GM18499 (cell line): Measurements from ENCODE around the gene WLS.
A peak's percentile ranks its signal among the peaks of the same experiment; 100 is the strongest.
"Not testable (repeated sequence)": the region's sequence is repeated elsewhere in the genome, so short reads cannot be mapped to it uniquely, and the experiment has no call there.

ENCODE experiments used
- ATAC-seq: cut with Tn5 transposase; IDR thresholded peaks from one replicate; pipeline ENCODE4 v1.9.1; 2021; ENCODE audit warnings: moderate number of reproducible peaks; ENCODE audit not compliant: insufficient read depth, unreplicated experiment

WLS gene

DNA sequence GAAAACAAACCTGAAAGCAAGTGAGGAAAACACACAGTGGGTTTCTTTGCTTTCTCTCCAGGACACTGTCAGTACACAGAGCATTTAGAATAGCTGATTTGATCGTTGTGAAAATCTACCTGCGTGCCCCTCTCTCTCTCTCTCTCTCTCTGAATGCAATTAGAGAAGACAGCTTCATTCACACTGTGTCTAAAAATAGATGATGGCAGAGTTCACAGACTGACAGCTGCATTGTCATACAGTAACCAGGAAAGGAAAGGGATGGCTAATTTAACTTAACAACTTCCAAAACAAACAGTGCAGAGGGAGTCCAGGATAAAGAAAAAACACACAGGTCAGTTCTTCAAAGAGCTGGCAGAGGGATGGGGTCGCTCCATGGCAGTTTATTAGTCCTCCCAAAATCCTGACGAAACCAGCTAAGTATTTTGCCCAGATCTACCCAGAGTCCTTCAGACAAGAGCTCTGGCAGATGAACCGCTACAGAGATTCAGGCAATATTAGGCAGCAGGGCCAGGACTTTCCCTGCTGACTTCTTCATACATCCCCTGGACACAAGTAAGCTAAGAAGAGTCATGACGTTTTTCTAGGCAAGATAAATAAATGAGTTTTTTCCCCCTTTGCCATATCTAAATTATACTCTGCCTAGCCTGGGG lies 58.9 kb downstream of the WLS start:
- ATAC-seq, result no peak

DNA sequence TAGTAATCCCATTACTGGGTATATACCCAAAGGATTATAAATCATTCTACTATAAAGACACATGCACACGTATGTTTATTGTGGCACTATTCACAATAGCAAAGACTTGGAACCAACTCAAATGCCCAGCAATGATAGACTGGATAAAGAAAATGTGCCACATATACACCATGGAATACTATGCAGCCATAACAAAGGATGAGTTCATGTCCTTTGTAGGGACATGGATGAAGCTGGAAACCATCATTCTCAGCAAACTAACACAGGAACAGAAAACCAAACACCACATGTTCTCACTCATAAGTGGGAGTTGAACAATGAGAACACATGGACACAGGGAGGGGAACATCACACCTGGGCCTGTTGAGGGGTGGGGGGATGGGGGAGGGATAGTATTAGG lies 60.5 kb downstream of the WLS start:
- ATAC-seq, result not testable (repeated sequence)

DNA sequence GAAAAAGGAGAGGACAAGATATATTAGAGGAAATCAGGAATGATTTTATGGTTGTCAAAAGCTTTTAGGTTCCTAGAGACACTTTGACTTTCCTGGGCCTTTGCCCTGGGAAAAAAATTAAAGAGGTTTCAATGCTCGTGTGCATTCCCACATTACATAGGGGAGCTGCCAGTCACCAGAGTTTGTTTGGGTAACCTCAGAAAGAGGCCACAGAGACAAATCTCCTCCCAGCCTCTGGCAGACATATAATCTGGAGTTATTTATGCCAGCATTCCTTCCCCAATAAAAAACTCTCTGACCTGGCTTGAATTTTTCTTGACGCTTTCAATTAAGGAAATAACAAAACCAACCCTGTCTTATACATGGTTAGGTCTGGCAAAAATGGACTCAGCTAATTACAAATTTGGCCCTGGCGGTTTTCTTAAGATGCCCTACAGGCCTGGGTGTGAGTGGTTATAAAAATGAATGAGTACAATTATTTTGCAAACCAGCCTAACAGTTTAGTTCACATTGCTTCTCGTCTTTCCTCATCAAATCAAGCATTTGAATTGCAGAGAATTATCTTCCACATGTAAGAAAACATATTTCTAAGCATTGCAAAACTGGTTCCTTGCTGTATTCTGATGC lies 63.7 kb downstream of the WLS start:
- no peak for ATAC-seq

DNA sequence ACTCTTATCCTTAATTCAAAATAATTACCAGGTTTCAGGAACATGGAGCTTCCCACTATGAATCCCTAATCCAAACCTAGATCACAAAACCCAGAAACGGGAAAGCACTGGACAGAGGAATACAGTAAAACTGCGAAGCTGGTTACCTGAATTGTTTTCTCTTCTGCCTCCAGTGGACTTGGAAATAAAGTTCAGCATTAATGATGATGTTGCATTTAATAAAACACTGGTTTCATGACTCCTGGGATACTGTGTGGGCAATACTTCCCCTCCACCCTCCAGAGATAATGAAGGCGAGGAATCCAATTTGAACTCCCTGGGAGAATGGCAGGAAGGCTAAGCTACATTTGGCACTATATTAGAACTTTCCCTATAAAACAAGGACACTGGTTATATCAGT lies 65.1 kb downstream of the WLS start:
- no peak for ATAC-seq

DNA sequence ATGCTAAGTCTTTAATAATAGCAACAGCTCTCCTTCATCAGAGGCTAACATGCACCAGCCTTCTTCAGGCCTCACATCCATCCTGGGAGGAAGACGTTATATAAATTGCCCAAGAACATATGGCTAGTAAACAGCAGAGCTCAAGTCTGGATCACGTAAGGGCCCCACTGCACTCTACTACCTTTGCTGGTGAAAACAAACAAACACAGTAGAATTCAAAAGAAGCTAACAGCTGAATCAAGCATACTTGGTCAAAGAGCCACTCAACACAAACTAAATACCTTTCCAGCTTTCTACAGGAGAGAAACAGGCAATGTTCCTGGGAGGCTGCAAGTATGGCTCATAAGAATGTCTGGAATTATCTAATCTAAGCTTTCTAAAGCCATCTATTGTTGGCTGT lies 66.0 kb downstream of the WLS start:
- no peak for ATAC-seq

DNA sequence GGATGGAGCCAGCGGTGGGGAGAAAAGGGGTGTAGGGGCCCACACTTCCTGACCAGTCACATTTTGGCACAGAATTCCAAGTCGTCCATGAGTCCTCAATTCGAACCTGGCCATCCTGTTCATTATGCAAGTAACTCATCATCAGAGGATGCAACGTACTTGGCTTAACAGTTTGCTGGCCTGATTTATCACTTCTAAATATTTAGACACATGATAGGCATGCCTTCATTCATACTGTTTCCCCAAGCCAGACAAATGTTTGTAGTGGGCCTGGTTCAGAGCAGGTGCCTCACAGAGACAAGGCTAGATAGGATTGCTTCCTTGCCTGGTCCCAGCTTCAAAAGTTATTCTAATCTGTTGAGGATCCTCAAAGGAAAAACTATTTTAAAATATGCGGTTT lies 66.7 kb downstream of the WLS start:
- ATAC-seq, result no peak

DNA sequence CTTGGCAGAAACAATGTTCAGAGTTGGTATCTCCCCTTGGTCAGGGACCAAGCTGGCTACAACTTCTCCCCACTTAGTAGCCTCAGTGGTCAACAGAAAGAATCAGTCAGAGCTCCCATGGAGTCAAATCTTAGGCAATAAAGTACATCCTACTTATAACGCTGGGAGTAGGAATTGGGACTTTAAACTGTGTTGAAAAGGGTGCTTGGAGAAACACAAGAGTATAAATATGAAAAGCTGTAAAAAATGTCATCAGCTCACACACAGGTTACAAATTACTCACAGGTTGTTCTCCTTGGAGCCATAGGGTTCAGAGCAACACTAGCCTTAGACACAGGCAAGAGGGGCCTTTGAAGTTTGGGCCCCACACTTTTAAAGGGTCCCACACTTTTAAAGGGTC lies 67.4 kb downstream of the WLS start:
- ATAC-seq, result no peak

DNA sequence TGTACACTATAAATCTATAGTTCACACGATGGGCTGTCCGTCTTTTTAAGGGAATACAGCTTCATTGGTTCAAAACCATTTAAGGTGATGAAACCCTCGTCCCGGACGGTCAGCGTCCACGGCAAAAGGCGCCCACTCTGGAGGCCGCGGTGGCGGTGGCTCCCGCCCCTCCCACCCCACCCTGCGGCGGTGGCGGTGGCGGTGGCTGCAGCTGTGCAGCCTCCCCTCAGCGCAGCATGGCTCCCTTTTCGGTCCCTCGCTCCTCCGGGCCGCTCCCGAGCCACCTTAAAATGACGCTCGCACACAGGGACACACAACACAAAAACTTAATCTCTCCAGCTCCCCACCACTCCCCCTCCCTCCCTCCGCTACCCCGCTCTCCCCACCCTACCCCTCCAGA lies 69.1 kb downstream of the WLS start:
- no peak for ATAC-seq

DNA sequence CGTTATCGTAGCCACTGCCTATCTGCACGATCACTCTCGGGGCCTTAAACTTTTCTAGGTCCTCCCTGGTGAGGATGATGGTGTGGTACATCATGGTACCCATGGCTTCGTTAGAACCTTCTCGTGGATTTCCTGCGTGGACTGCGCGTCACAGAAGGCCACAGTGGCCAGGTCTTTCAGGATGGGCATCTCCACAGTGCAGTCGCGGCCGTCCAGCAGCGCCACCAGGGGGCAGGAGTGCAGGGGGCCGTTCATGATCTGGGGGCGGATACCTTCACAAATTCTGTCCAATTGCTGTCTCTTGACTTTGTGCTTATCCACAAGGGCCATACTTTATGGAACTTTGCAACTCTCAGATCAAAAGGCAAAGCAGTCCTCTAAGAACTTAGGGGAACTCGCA lies 69.6 kb downstream of the WLS start:
- ATAC-seq, result no peak

DNA sequence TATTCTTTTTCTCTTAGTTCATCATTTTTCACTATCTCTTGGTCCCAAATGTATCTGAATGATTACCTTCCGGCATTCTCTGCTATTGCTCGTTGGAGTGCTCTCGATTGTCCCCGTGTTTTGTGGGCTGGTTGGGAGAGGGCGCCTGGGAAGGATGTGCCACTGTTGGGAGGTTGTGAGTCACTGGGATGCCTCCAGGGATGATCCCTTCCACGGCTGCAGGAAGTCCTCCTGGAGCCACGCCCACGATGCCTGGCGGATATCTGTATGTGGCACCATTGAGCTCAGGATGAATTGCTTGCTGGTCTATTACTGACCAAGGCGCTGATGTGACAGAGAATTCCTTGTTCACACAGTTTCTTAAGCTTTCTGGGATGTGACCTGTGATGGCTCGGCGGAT lies 70.7 kb downstream of the WLS start:
- ATAC-seq, result not testable (repeated sequence)

DNA sequence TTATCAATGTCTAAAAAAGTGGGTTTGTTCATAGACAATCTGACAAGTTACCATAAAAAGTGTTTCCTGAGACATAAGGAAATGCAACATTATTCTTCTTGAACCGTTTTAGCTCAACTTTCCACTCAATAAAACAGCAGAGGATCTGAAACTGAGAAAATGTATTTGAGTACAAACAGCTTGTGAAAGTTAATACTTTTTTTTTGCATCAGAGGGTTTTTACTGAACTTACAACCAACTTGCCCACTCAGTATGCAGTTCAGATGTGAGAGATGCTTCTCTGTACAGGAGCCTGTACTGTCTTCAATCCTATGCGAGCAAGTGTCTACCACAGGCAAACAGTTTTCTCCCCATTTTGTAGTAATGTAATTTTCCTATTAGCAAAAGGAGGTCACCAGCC lies 71.4 kb downstream of the WLS start:
- peak; percentile 87 for ATAC-seq

DNA sequence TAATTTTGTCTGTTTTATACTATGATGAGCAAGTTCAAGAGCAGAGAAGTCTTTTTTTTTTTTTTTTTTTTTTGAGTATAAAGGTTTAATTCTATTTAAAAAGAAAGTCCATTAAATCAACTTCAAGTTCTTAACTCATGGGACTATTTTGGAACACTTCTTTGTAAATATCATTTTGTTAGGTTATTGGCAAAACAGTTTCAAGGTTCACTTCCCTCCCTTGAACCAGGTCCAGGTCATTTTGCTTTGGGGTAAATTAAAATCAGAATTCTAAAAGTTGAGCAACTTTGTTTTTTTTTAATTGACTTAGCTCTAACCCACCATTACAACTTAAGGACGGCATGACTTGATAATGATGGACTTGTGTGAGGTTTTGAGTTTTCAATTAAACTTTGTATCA lies 72.3 kb downstream of the WLS start:
- no peak for ATAC-seq

DNA sequence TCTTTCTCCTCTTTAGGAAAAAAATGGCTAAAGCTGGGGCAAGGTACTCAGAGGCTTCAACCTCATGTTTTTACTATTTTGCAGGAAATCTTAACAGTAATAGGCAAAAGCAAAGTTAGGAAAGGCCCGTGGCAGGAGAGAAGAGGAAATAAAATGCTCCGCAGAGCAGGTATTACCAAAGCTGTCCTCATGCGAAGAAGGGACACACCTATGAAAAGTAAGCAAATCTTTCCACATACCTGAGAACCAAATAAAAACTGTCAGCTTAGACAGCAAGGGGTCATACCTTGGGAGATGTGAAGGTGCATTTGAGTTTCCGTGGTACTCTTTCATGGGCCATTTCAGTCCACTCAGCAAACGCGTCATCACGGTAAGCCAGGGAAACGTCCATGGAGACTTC lies 73.5 kb downstream of the WLS start:
- ATAC-seq, result no peak

DNA sequence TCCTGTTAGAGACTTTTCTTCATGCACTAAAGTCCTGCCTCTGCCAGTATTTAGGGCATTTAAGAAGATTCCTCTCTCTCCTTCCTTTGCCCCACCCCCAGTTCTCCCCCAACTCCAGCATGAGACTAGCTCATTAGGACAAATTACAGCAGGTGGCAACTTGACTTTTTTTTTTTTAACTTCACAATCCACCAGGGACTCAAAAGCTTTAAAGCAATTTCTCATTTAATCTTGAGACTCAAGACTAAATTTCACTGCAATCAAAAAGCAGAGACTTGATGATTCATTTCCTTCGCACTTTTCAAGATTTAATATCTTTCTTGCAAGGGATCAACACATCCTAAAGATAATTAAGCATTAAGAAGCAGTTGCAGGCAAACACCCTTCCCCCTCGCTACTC lies 74.9 kb downstream of the WLS start:
- ATAC-seq, result no peak

DNA sequence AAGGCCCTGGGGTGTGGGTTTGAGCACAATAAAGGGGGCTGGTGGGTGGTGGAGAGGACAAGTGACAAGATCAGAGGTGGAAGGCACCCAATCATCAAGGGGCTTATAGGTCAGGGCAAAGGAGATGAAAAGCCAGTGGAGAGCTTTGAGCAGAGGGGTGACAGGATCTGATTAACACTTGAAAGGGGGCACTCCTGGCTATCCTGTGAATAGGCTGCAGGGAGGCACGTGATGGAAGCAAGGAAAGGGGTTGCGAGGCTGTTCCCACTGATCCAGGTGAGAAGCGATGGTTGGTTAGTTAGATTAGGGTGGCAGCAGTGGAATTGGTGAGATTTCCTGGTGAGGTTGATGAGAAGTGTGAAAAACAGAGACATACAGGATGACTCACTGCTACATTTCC lies 80.6 kb downstream of the WLS start:
- ATAC-seq, result no peak

DNA sequence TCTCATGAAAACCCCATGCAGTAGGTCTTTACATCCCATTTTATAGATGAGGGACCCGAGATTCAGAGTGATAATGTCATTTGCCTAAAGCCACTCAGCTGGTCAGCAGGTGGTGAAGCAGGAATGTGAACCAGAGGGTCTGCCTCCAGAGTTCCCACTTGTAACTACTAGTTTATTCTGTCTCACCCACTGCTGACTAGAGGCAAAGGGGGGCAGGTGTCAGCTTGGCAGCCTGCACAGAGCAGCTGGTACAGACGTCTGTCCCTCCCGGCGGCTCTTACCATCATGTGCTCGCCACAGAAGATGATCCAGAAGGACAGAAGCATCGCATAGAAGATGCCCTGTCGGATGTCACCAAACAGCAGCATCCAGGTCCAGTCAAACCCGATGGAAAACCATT lies 82.4 kb downstream of the WLS start:
- ATAC-seq, result no peak

DNA sequence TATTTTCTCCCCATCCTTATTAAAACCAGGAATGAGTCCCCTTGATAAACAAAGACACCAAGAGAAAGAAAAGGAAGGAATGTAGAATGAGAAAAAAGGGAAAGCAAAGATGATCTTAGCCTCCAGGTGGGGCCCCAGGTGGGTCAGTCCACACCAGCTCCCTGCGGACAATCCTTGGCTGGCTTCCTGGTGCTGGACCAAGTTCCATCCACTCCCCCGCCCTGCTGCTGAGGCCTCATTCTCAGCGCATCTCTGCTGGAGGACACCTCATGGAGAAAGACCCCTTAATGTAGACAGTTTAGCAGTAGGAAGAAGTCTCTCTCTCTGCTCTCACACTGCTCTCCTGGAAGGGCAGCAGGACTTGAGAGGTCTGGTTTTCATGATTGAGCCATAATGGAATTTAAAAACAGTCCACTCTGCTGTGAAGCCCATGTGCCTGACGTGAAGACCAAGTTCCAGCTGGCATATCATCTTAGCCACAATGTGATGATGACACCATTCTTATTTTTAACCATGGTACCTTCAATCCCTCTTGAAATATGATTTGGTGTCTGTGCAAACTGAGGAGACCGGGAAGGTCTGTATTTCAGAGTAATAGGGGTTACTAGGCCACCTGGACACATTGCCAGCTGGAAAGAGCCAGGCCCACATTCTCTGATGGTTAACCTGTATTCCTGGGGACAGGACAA lies 83.1 kb downstream of the WLS start:
- no peak for ATAC-seq

DNA sequence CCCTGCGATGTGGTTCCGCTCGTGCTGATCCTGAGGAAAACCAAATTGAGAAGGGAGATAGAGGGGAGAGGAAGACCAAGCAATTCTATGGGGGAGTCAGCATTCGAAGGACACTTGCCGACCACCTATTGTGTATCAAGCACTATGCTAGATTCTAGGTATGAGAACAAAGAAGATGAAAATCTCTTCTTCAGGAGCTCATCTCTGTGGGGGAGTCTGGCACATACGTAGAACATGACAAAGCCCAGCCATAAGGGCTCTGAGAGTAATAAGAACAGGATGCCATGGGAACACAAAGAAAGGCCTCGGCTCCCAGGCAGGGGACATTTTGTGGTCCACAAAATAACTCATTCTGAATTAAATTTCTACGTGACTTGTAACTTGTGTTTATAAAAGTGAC lies 83.7 kb downstream of the WLS start:
- ATAC-seq, result no peak

DNA sequence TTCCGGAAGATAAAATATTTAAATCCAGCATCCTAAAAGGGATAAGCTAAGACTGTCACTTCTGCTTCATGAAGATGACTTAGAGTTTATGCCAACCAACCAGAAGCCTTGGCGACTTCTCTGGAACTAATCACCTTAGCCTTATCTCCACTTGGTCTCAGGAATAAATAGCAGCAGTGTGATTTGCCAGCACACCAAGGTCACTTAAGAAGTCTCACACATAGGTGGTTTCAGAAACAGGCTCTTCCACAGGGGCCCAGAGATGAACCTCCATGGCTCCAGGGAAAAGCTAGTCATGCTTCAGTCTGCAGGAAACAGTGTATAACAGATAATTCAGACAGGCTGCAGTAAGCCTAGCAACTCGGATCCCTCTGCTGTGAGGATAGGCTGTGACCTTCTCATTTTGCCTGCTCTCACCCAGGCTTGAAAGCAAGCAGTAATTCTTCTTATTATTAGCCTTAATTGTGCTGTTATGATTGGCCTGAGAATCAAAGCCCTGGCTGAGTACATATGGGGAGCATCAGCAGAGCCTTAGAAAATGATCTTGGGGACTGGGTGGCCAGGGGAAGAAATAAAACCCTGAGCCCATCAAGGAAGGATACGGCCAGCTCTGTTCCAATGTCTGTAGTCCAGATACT lies 84.7 kb downstream of the WLS start:
- no peak for ATAC-seq

DNA sequence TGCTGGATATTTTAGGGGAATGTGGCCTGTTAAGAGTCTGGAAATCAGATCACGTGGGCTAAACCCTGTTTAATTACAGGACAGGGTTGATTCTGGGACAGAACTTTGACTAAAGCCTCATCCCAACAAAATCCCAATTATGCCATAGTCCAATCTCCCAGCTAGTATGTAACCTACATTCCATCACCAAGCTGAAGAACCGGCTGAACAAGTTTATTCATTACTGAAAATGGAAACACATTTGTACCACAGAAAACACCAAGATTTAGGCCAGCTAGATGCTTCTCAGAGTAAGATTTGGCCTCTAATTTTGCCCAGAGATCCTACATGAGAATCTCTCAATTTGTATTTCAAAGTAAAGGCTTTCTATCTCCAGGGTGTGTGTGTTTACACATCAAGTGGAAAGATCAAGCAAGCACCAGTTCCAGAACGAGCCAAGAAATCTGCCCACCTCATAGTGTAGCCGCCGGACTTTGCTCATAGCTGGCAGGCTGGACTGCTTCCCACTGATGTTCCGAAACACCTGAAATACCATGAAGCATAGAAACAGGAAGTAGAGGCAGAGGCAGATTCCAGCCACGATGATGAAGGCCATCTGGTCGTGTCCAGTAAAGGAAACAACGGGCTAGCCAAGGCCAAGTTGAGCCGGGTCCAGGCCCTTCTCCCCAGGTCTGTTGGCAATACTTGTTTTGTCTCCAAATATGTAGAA lies 86.8 kb downstream of the WLS start:
- ATAC-seq, result no peak

DNA sequence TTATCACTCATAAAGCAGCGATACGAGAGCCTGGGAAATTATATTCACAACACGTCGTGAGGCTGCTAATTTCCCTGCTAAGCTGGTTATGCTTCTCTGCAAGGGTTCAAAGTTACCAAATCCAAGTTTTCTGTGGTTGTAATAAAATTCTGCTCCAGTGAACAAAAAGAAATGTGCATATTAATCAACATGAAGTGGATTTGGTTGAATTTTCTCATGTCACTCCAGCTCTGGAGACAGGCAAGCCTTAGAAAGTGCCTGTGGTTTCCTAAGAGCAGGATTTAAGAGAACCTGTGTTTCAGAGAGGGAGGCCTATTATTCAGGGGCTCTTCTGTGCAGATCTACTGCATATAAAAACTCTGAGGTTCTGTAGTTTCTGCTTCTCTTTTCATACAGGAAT lies 87.5 kb downstream of the WLS start:
- no peak for ATAC-seq
